ENCODE results near the gene PFKFB4.

- TF ChIP-seq CTCF (IDR thresholded peaks at IDR 0.05; ENCODE audit: low read depth, low read length) (no peak), POLR2A (IDR thresholded peaks at IDR 0.05; ENCODE audit: extremely low read depth, insufficient read length) (no peak)
Measured at GRCh38 chr3:48511551-48511950, 45.1 kb downstream of the PFKFB4 start.
